Astrocyte (in vitro differentiated cells and primary cell): ENCODE measurements around the gene PCDHGA12. TPM values are rescaled to one million over a fixed set of nuclear protein-coding genes. Genes with fewer than 3 reads are reported as not detected.

ENCODE experiments used
- DNase-seq: peaks from one replicate; pipeline ENCODE4 v3.0.0-alpha.2; 2010; ENCODE audit warnings: low read depth
- FAIRE-seq: peaks from 2 replicates; lab custom pipeline; 2011; peaks lifted over from hg19 to GRCh38; lab: Jason Lieb, UNC
- H2AFZ ChIP-seq: 2 replicates; pipeline ENCODE4 v1.6.0; 2012; ENCODE audit warnings: low read depth, low read length, inconsistent platforms
- H3K27ac ChIP-seq: 2 replicates; pipeline ENCODE4 v1.5.1; 2011; ENCODE audit warnings: low read depth, low read length, inconsistent platforms
- H3K27me3 ChIP-seq: 2 replicates; pipeline ENCODE4 v1.6.0; 2011; ENCODE audit warnings: low read length, inconsistent platforms; ENCODE audit not compliant: insufficient read depth
- H3K36me3 ChIP-seq: 2 replicates; pipeline ENCODE4 v1.5.1; 2011; ENCODE audit warnings: low read length, inconsistent platforms; ENCODE audit not compliant: insufficient read depth
- H3K4me1 ChIP-seq: 2 replicates; pipeline ENCODE4 v1.5.1; 2011; ENCODE audit warnings: low read length, inconsistent platforms; ENCODE audit not compliant: insufficient read depth
- H3K4me2 ChIP-seq: 2 replicates; pipeline ENCODE4 v1.6.0; 2012; ENCODE audit warnings: low read length, inconsistent platforms
- H3K4me3 ChIP-seq: 2 replicates; pipeline ENCODE4 v1.5.1; 2011; ENCODE audit warnings: low read depth, mild to moderate bottlenecking, low read length, inconsistent platforms; ENCODE audit not compliant: insufficient read depth
- H3K79me2 ChIP-seq: 2 replicates; pipeline ENCODE4 v1.6.0; 2012; ENCODE audit warnings: mild to moderate bottlenecking, low read length, inconsistent platforms; ENCODE audit not compliant: insufficient read depth
- H3K9ac ChIP-seq: 2 replicates; pipeline ENCODE4 v1.6.0; 2012; ENCODE audit warnings: mild to moderate bottlenecking, low read length, inconsistent platforms
- H3K9me3 ChIP-seq: 2 replicates; pipeline ENCODE4 v1.5.1; 2012; ENCODE audit warnings: low read depth, mild to moderate bottlenecking, low read length, inconsistent platforms; ENCODE audit not compliant: insufficient read depth
- H4K20me1 ChIP-seq: 2 replicates; pipeline ENCODE4 v1.6.0; 2012; ENCODE audit warnings: low read length, inconsistent platforms; ENCODE audit not compliant: insufficient read depth
- H3K27ac Mint-ChIP-seq: one replicate; pipeline ENCODE4 v1.8.0; 2021; ENCODE audit warnings: mild to moderate bottlenecking, mixed read lengths; ENCODE audit not compliant: unreplicated experiment
- H3K27me3 Mint-ChIP-seq: one replicate; pipeline ENCODE4 v1.8.0; 2021; ENCODE audit warnings: low read depth, mixed read lengths; ENCODE audit not compliant: unreplicated experiment
- H3K36me3 Mint-ChIP-seq: one replicate; pipeline ENCODE4 v1.8.0; 2021; ENCODE audit warnings: low read depth, mixed read lengths; ENCODE audit not compliant: unreplicated experiment
- H3K4me1 Mint-ChIP-seq: one replicate; pipeline ENCODE4 v1.8.0; 2021; ENCODE audit warnings: low read depth, mixed read lengths; ENCODE audit not compliant: unreplicated experiment
- H3K4me3 Mint-ChIP-seq: one replicate; pipeline ENCODE4 v1.8.0; 2021; ENCODE audit warnings: mild to moderate bottlenecking, moderate library complexity, mixed read lengths; ENCODE audit not compliant: unreplicated experiment
- H3K9me3 Mint-ChIP-seq: one replicate; pipeline ENCODE4 v1.8.0; 2021; ENCODE audit warnings: mild to moderate bottlenecking, mixed read lengths; ENCODE audit not compliant: unreplicated experiment
- EZH2 ChIP-seq: IDR thresholded peaks from 2 replicates; pipeline ENCODE4 v1.6.1; 2012; ENCODE audit warnings: mild to moderate bottlenecking, low read length, inconsistent platforms; ENCODE audit not compliant: insufficient read depth
- total RNA-seq: library from RNA; stranded (reverse); gene quantifications from 2 replicates; pipeline ENCODE4 v1.2.1, GENCODE V29; 2021
- TF ChIP-seq, protein P1 (sequence below): IDR thresholded peaks from 2 replicates; pipeline ENCODE4 v1.5.1; 2011; ENCODE audit warnings: low read depth, mild to moderate bottlenecking, inconsistent platforms, low read length, moderate library complexity; ENCODE audit not compliant: insufficient read depth

PCDHGA12 gene
- total RNA-seq, 1 donor from 2014 or later: 1.6 TPM

DNA sequence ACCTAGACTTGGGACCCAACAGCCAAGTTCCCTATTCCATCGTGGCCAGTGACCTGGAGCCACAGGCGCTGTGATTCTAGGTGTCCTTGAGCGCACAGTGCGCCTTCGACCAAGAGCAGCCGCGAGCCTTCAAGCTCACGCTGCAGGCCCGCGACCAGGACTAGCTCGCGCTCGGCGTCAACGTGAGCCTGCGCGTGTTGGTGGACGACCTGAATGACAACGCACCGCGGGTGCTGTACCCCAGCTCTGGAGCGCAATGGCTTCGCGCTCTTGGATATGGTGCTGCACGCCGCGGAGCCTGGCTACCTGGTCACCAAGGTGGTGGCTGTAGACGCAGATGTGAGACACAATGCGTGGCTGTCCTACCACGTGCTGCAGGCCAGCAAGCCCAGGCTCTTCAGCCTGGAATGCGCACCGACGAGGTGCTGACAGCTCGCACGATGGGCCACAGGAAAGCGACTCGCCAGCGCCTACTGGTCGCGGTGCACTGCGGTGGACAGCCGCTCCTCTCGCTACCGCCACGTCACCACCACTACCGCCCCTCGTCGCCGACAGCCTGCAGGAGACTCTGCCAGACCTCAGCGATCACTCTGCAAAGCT is 11.4 kb downstream of the PCDHGA12 start:
- no peak for FAIRE-seq
- no peaks in the 10 kb centered on the region for H3K9me3 Mint-ChIP-seq

DNA sequence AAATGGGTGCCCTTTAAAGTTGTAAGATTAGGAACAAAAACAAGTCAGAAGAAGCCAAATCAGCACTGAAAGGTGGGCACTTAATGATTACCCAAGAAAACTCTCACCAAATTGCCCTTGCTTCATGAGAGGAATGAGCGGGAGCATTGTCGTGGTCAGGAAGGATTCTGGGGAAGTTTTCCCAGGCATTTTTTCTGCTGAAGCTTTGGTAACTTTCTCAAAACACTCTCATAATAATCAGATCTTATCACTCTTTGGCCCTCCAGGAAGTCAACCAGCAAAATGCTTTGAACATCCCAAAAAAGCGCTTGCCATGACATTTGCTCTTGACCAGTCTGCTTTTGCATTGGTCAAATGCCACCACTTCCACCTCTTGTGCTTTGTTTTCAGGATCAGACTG is 35.0 kb downstream of the PCDHGA12 start:
- Histone ChIP-seq H4K20me1 (peaks cover 13% of the 10 kb centered on the region), H3K9ac (no peak overlapping the region), H3K79me2 (peaks cover 13% of the 10 kb centered on the region), H3K27ac (peak overlapping the region; percentile 6), H3K9me3 (no peaks in the 10 kb centered on the region), H3K4me1 (no peaks in the 10 kb centered on the region), H3K27me3 (no peaks in the 10 kb centered on the region), H3K4me3 (no peak overlapping the region), H3K36me3 (no peaks in the 10 kb centered on the region), H2AFZ (no peak overlapping the region), H3K4me2 (no peak overlapping the region)
- Mint-ChIP-seq H3K4me1 (peaks cover 11% of the 10 kb centered on the region), H3K9me3 (no peaks in the 10 kb centered on the region), H3K27ac (peak overlapping the region; percentile 56), H3K36me3 (peaks cover 5% of the 10 kb centered on the region), H3K4me3 (no peak overlapping the region), H3K27me3 (no peaks in the 10 kb centered on the region)
- DNase-seq: peak; percentile 70
- no peak for TF ChIP-seq EZH2
- TF ChIP-seq, protein P1, sequence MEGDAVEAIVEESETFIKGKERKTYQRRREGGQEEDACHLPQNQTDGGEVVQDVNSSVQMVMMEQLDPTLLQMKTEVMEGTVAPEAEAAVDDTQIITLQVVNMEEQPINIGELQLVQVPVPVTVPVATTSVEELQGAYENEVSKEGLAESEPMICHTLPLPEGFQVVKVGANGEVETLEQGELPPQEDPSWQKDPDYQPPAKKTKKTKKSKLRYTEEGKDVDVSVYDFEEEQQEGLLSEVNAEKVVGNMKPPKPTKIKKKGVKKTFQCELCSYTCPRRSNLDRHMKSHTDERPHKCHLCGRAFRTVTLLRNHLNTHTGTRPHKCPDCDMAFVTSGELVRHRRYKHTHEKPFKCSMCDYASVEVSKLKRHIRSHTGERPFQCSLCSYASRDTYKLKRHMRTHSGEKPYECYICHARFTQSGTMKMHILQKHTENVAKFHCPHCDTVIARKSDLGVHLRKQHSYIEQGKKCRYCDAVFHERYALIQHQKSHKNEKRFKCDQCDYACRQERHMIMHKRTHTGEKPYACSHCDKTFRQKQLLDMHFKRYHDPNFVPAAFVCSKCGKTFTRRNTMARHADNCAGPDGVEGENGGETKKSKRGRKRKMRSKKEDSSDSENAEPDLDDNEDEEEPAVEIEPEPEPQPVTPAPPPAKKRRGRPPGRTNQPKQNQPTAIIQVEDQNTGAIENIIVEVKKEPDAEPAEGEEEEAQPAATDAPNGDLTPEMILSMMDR: no peak
- no peak for FAIRE-seq

More for the DNA sequence above, 11.4 kb downstream of the PCDHGA12 start:
- no peak overlapping the region for H2AFZ ChIP-seq
- H3K79me2 ChIP-seq: peaks cover 8% of the 10 kb centered on the region
- Mint-ChIP-seq H3K36me3 (peaks cover 25% of the 10 kb centered on the region), H3K27ac (no peak overlapping the region), H3K27me3 (no peaks in the 10 kb centered on the region), H3K4me1 (peaks cover 5% of the 10 kb centered on the region), H3K4me3 (no peak overlapping the region)
- no peak overlapping the region for H3K27ac ChIP-seq
- H3K4me3 ChIP-seq: no peak overlapping the region
- no peak overlapping the region for H3K4me2 ChIP-seq
- no peaks in the 10 kb centered on the region for H3K4me1 ChIP-seq
- H3K9ac ChIP-seq: no peak overlapping the region
- DNase-seq: no peak
- H3K9me3 ChIP-seq: peaks cover 8% of the 10 kb centered on the region
- no peaks in the 10 kb centered on the region for H3K36me3 ChIP-seq
- H3K27me3 ChIP-seq: no peaks in the 10 kb centered on the region
- peaks cover 4% of the 10 kb centered on the region for H4K20me1 ChIP-seq
- no peak for TF ChIP-seq EZH2
- TF ChIP-seq, protein P1: no peak

DNA sequence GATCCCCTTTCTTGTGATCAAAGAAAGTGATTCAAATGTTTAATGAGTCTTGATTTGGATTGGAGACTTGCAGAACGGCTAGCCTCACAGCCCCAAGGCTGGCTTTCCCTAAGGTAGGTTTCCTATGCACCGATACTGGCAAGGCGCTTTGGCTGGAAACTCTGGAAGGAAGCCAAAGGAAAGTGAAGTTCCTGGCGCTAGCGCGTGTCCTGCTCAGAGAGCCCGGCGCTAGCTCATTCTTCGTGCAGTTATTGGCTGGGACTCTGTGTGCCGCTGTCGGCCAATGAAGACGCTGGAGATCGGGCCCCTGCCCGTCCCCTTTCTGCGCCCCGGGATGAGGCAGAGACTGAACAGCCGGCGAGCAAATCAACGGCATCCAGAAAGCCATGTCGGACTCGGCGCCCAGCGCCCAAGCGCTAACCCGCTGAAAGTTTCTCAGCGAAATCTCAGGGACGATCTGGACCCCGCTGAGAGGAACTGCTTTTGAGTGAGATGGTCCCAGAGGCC is 45.4 kb downstream of the PCDHGA12 start, which contains the start of gene PCDHGC3:
PCDHGC3 (plus strand) TSS at position 342 of the 507 bp plus-strand sequence; CDS start at position 493, 151 bp downstream.
- no peaks in the 10 kb centered on the region for H3K36me3 ChIP-seq
- peaks cover 26% of the 10 kb centered on the region for H3K36me3 Mint-ChIP-seq
- DNase-seq (peak; percentile 91), FAIRE-seq (no peak)
- peak within 1 kb of the TSS; percentile 80 for H3K27ac ChIP-seq
- peak within 1 kb of the TSS; percentile 81 for H2AFZ ChIP-seq
- H3K79me2 ChIP-seq: peaks cover 38% of the 10 kb centered on the region
- H3K4me1 ChIP-seq: peaks cover 35% of the 10 kb centered on the region
- TF ChIP-seq EZH2: no peak
- TF ChIP-seq, protein P1: peak; percentile 13
- H3K4me3 ChIP-seq: peak within 1 kb of the TSS; percentile 87
- no peaks in the 10 kb centered on the region for H3K9me3 ChIP-seq
- H3K9me3 Mint-ChIP-seq: peaks cover 4% of the 10 kb centered on the region
- peak within 1 kb of the TSS; percentile 90 for H3K9ac ChIP-seq
- H3K4me2 ChIP-seq: peak within 1 kb of the TSS; percentile 99
- H3K27ac Mint-ChIP-seq: peak within 1 kb of the TSS; percentile 96
- H3K4me3 Mint-ChIP-seq: peak within 1 kb of the TSS; percentile 98
- H4K20me1 ChIP-seq: peaks cover 51% of the 10 kb centered on the region
- H3K4me1 Mint-ChIP-seq: peaks cover 14% of the 10 kb centered on the region
- H3K27me3 ChIP-seq: no peaks in the 10 kb centered on the region
- H3K27me3 Mint-ChIP-seq: no peaks in the 10 kb centered on the region
